Measurements from ENCODE around the gene STK4. TPM values are rescaled to one million over a fixed set of nuclear protein-coding genes. Genes with fewer than 3 reads are reported as not detected.

Gene STK4
- total RNA-seq, 1 experiment from 2014 or later: 41.2 TPM

GRCh38 chr20:44917399-44917798 lies 48.9 kb upstream of the STK4 start (continued):
- no peak for TF ChIP-seq PRDM15 (CRISPR knock-in tag; IDR thresholded peaks at IDR 0.05)
- TF ChIP-seq ZNF512 (CRISPR knock-in tag; IDR thresholded peaks at IDR 0.05; ENCODE audit: borderline replicate concordance): no peak
- TF ChIP-seq ZSCAN18 (CRISPR knock-in tag; IDR thresholded peaks at IDR 0.05): no peak
- no peak for TF ChIP-seq IRF2 (CRISPR knock-in tag; IDR thresholded peaks at IDR 0.05; ENCODE audit: borderline replicate concordance, low read depth)
- no peak for TF ChIP-seq ZNF425 (CRISPR knock-in tag; conservative IDR thresholded peaks at IDR 0.05)
- no peak for TF ChIP-seq ZNF671 (CRISPR knock-in tag; IDR thresholded peaks at IDR 0.05)

- CTCF ChIA-PET: interaction anchor here (1.1 kb wide), 1 partner anchor 166 kb away, joined by 3 read pairs; no protein-coding TSS in a partner anchor
- no peak for ATAC-seq
- TF ChIP-seq HMGXB4 (CRISPR knock-in tag; IDR thresholded peaks at IDR 0.05): no peak
- no peak for TF ChIP-seq NR2C2 (CRISPR knock-in tag; IDR thresholded peaks at IDR 0.05)
- TF ChIP-seq GTF2I (CRISPR knock-in tag; conservative IDR thresholded peaks at IDR 0.05): no peak
- no peak for TF ChIP-seq TEAD1 (CRISPR knock-in tag; IDR thresholded peaks at IDR 0.05)
- TF ChIP-seq SOX15 (CRISPR knock-in tag; IDR thresholded peaks at IDR 0.05): no peak
- no peak for TF ChIP-seq FOXP1 (CRISPR knock-in tag; IDR thresholded peaks at IDR 0.05; ENCODE audit: borderline replicate concordance)
- TF ChIP-seq RORB (CRISPR knock-in tag; IDR thresholded peaks at IDR 0.05): no peak
- TF ChIP-seq ZNF416 (CRISPR knock-in tag; IDR thresholded peaks at IDR 0.05): no peak
- TF ChIP-seq ZNF232 (CRISPR knock-in tag; IDR thresholded peaks at IDR 0.05): no peak
- no peak for TF ChIP-seq CREM (CRISPR knock-in tag; IDR thresholded peaks at IDR 0.05)
- no peak for TF ChIP-seq ZBTB21 (CRISPR knock-in tag; IDR thresholded peaks at IDR 0.05; ENCODE audit: borderline replicate concordance)
- TF ChIP-seq, protein P1, sequence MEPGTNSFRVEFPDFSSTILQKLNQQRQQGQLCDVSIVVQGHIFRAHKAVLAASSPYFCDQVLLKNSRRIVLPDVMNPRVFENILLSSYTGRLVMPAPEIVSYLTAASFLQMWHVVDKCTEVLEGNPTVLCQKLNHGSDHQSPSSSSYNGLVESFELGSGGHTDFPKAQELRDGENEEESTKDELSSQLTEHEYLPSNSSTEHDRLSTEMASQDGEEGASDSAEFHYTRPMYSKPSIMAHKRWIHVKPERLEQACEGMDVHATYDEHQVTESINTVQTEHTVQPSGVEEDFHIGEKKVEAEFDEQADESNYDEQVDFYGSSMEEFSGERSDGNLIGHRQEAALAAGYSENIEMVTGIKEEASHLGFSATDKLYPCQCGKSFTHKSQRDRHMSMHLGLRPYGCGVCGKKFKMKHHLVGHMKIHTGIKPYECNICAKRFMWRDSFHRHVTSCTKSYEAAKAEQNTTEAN (CRISPR knock-in tag; IDR thresholded peaks at IDR 0.05): no peak
- TF ChIP-seq NR3C1 (CRISPR knock-in tag; conservative IDR thresholded peaks at IDR 0.05; ENCODE audit: low read depth): no peak
- no peak for TF ChIP-seq PRDM15 (CRISPR knock-in tag; IDR thresholded peaks at IDR 0.05)
- TF ChIP-seq ZNF317 (CRISPR knock-in tag; IDR thresholded peaks at IDR 0.05; ENCODE audit: borderline replicate concordance, low read depth): no peak
These were observed 48.0 kb upstream of the STK4 start for GRCh38 chr20:44918342-44918741.

More at GRCh38 chr20:44918342-44918741, 48.0 kb upstream of the STK4 start:
- DNase-seq (ENCODE audit: low spot score): no peak
- no peaks in the 10 kb centered on the region for H3K4me1 Mint-ChIP-seq
- no peak overlapping the region for H3K27ac Mint-ChIP-seq
- POLR2A ChIA-PET: no interaction called here
- peaks cover 59% of the 10 kb centered on the region for H3K36me3 Mint-ChIP-seq
- H3K4me3 Mint-ChIP-seq: no peak overlapping the region
- no peaks in the 10 kb centered on the region for H3K27me3 Mint-ChIP-seq (ENCODE audit: low read depth)
- H3K9me3 Mint-ChIP-seq: no peaks in the 10 kb centered on the region
